GM21576 (cell line): ENCODE data around the gene ATP6V0D1.
"Not testable (repeated sequence)": the region's sequence is repeated elsewhere in the genome, so short reads cannot be mapped to it uniquely, and the experiment has no call there.

Source experiments
- ATAC-seq: cut with Tn5 transposase; IDR thresholded peaks from one replicate; pipeline ENCODE4 v1.9.1; 2021; ENCODE audit warnings: mild to moderate bottlenecking, moderate library complexity; ENCODE audit not compliant: unreplicated experiment

ATP6V0D1 gene

DNA sequence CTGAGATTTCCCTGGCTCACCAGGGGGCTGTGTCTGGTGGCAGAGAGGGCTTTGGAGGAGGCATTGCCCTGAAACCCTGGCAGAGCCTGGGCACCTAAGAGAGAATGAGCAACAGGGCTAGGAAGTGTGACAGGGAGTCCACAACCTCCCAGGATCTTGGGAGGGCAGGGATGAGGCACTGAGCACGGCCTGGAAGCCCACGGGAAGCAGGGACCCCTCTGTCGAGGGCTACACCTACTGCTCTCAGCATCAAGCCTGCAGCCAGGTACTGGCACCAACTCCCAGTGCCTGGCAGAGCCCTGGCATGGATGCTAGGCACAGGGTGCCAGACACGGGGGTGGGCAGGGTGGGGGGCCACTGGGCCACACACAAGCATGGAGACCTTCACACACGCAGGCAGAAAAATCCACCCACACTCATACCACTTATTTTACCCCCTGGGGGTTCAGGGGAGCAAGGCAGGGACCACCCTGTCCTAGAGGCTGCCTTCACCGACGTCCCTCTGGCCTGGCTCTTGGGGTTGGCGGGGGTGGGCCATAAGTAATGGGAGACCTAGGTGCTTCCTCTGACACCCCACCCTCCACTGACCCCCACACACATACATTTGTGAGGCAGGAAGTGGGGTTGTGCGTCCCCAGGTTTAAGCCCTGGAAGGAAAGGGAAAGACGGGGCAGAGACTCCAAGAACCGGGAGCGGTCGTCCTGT, 51.0 kb downstream of the ATP6V0D1 start:
- ATAC-seq = no peak

DNA sequence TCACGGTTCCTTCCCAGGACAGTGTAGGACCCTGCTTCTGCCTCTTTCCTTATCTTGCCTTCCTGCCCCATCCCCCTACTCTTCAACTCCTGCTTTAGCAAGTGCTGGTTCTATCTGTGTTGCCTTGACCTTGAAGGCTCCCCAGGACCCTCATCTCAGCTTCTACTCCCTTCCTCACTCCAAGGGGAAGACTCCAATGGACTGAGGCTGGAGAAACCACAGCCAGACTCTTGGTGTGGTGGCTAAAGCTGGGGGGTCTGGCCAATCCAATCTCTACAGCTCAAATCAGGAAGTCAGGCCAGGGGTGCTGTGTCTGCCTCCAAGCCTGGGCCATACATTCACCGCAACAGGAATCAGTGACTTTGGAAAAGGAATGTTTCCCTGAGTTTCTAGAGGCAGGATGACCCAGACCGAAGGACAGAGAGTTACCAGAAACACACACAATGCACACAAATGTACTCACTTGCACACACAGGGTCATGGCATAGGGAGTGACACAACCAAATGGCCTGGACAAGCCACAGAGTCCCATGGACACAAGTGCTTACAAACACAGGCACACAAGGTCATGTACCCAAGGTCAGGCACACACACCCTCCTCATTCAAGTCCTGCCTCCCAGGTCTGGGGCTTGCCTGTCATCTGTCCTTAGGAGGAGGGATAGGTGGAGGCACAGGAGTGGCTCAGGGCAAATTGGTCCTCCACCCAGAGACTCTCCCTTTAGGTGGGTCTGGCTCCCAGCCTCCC, 51.7 kb downstream of the ATP6V0D1 start:
- no peak for ATAC-seq

DNA sequence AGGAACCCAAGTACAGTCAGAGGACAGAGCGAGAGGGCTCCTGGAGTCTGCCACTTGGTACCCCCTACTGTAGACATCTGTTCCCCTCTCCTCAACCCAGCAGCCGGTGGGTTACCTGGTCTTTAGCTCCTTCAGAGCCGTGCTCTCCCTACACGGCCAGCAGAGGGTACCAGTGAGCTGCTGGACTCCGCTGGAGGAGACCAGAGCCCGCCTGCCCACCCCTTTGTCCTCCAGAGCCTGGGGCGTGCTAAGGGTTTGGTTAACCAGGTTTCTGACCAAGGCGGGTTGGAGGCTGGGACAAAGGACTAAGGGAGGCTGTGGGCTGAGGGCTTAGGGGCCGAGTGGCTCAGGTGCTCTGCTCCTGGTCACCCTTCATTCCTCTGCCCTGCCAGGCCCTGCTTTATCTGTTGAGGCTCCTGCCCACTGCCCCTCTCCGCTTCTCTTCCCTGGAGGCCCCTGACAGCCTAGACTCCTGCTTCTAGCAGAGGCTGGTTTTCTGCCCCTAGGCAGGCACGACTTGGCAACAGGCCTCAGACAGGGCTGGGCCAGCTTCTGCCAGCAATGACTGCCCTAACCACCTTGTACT, 52.7 kb downstream of the ATP6V0D1 start:
- no peak for ATAC-seq

DNA sequence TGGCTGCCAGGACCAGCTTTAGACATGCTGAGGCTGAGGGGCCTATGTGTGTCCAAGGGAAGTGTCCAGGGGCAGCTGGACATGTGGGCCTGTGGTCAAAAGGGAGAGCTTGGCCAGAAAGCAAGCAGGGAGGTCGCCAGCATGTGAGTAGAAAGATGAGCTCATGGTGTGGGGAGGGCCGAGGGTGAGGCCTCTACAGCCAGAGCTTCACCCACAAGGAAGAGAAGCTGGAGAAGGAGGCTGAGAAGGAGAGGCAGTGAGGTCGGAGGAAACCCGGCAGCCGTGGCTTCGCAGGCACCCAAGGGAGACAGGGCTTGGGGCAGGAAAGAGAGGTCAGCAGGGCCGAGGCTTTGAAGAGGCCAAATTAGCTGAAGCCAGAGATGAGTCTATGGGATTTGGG, 54.0 kb downstream of the ATP6V0D1 start:
- no peak for ATAC-seq

DNA sequence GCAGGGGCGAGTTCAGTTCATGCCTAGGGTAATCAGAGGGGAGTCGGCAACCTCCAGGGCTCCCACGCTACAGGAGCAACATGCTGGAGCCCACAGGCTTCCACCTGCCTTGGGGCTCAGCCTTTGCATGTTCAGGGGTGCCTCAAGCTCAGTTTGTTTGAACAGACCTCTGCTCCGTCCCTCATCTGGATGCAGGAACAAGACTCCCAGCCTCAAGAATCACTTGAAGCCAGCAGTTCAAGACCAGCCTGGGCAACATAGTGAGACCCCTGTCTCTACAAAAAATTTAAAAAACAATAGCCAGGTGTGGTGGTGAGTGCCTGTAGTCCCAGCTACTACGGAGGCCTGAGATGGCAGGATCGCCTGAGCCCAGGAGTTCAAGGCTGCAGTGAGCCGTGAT, 54.9 kb downstream of the ATP6V0D1 start:
- no peak for ATAC-seq

DNA sequence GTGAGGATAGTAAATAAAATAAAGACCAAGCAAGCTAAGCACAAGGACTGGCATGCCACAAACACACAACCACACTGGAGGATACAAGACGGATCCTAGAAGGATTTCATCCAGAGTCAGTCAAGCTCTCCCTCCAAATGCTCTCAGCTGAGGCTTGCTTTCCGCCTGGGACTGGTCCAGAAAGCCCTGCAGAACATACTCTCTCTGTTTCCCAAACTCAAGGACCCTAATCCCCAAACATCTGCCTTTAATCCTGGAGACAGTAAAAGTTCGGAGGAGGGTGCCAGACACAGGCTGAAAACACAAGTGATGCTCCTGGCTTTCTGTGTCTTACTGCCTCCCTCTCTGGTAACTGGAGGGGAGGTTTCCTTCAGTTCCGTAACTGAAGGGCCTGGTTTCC, 55.4 kb downstream of the ATP6V0D1 start:
- no peak for ATAC-seq

DNA sequence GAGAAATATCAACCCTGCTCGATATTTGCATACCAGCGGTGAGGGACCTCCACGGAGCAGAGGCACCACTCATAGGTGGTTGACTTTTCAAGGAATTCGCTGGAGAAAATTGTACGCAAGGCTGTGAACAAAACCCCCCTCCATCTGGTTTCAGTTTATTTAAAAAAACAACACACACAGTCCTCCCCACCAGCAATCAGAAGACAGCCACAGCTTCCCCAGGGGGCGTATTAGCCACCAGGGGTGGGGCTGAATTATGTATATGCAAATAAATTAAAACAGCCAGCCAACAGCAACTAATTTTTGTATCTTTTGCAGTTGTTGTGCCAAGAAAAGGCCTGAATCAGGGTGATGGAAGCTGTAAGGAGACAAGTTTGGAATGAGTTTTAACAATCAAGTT, 55.9 kb downstream of the ATP6V0D1 start:
- ATAC-seq = no peak

DNA sequence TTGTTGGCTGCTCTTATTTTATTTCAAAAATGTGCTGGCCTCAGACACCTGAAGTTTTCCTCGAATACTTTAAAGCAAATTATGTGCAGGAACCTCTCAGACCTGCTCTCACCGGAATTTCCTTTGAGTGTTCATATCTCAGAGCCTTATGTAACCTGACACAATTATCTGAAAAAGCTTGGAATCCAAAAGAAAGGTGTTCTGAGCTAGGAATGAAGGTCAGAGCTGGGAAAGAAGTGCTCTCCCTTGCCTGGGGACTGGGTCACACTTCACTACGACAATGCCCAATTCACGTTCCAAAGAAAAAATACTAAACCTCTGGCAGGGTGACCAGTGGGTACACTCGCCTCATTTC, 56.7 kb downstream of the ATP6V0D1 start:
- no peak for ATAC-seq

DNA sequence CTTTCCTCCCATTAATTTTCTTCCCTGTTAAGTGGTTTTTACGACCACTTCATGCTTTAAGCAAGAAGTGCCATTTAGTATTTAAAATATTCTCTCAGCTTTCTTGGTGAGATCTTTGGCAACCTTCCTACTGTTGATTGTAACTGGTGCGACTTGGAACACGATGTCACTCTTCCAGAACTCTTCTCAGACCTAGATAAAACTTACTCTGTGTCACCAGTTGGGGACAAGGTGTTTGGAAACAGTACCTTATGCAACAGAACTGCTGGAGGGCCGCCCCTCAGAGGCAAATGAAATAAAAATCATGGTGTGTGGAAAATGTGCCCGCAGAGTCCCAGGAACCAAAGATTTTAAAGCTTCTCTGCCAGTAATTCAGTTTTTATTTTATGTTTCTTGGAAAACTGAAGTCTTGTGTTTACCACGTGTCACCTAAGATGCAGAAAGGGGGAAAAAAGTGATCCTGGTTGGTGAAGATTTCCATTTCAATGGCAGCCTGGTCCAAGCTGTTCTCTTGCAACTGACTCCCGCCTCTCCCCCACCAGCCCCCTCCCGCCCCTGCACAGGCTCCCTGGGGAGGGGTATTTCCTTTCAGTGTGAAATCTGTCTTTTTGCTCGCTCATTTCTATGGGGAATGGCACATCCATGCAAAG, 57.2 kb downstream of the ATP6V0D1 start:
- ATAC-seq = no peak

DNA sequence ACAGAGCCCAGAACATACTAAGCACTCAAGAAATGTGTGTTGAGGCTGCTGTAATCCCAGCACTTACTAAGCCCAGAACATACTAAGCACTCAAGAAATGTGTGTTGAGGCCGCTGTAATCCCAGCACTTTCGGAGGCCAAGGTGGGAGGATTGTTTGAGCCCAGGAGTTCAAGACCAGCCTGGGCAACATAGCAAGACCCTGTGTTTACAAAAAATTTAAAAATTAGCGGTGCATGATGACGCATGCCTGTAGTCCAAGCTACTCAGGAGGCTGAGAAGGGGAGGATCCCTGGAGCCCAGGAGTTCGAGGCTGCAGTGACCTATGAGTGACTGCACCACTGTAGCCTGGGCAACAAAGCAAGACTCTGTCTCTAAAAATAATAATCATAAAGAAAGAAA, 57.9 kb downstream of the ATP6V0D1 start:
- no peak for ATAC-seq

DNA sequence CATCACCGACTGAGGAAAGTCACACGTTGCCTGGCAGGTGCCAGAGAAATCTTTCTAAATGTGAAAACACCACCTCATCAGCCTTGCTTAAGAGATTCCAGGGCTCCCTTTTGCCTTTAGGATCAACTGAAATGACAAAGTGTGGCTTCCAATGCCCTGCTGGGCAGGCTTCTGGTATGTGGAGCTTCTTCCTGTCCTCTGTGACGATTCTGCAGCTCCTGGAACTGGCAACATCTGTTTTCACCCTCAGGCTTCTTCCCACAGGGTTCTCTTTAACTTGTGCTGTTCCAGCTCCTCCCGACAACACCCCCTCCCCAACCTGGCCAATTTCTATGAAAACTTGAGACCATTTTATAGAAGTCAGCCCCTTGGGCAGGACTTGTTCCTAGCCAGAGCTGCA, 59.9 kb downstream of the ATP6V0D1 start:
- no peak for ATAC-seq

DNA sequence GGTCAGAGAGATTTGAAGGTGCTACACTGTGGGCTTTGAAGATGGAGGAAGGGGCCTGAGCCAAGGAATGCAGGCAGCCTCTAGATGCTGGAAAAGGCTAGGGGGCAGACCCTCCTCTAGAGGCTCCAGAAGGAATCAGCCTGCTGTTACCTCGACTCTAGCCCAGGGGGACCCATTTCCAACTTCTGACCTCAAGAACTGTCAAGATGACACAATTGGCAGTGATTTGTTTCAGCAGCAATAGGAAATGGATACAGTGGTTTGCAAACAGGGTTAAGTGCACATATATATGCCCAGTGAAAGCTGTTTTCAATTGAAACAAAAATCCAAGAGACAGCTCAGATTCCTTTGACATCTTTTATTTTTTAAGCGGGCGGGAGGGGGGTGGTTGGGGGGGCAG, 61.0 kb downstream of the ATP6V0D1 start:
- ATAC-seq = no peak

DNA sequence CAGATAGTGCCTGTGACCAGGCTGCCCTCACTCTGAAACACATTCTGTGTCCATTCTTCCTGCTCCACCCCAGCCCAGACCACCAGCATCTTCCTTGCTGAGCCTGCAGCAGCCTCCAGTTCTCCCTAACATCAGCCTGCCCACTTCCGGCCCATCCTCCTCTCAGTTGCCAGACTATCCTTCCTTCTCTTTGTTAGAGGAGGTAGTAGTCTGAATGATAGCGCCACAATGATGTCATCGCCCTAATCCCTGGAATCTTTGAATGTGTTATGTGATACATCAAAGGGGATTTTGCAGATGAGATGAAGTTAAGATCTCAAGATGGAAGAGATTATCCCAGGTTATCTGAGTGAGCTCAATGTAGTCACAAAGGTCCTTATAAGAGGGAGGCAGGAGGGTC, 61.5 kb downstream of the ATP6V0D1 start:
- ATAC-seq = no peak

DNA sequence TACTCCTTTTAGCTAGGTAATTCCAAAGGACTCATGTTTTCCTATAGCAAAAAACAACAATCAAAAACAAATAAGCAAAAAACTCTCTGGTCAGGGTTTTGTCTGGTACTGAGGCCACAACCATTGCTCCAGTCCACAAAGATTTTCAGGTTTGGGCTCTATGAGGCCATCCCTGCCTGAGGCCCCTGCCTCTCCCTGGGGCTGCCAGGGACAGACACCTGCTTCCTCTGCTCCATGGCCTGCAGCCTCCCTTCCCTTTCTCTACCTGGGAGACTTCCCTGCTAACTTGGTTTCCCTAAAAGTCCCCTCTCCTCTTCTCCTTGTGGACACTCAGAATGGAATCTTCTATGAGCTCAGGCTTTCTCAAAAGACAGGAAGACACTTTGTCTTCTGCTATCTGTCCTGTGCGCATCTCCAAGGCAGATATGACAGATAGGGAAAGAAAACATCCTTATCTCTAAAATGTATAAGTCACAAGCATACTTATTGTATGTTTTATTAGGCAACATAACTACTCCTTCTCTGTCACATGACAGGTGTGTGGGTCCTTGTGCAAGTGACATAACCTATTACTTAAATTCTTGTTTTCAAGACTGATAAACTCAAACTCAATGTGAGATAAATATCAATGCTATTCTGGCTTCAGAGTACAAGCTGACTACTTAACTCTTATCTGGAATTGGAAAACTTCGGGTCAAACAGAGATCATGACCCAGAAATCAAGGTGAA, 63.5 kb downstream of the ATP6V0D1 start:
- ATAC-seq = no peak

DNA sequence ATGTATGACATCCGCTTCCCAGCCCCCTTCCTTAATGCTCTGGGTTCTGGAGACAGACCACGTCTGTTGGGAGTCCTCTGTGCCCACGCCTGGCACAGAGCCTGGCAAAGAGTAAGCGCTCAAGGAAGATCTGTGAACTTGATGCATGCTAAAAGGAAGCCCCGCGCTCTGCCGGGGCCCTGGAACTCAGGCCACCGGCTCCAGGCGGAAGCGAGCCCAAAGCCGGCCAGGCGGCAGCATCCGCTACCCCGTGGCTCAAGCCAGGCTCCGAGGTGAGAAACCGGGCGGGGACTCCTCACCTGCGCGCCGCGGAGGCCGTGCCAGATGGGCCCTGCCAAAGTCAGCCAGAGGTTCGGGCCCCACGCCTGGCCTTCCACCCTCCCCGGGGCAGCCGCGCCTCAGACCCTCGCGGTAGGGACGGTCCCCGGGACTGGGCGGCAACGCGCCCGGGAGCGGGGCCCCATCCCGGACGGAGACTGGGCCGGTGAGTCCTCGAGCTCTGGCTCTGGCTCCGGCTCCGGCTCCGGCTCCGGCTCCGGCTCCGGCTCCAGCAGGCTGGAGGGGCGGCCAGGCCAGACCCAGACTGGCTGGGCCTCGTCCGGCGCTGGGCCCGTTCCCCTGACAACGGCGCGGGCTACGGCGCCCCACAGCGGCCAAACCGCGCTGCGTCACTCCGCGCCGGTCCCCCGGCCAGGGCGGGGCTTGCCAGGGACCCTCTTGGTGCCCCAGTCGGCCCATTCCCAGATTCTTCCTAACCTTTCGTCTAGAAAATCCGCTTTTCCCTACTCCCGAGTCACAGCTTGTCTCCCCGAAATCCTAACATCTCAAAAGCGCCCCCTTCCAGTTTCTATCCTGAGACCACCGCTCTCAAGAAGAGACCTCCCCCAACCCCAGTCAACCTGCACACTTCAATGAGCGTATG, 64.8 kb downstream of the ATP6V0D1 start, which contains the start of gene ZDHHC1:
Gene ZDHHC1, minus strand, starts transcription at position 606 of the 922 bp plus-strand sequence. CDS start 8,702 bp downstream, outside the sequence.
- peak; percentile 58 for ATAC-seq

DNA sequence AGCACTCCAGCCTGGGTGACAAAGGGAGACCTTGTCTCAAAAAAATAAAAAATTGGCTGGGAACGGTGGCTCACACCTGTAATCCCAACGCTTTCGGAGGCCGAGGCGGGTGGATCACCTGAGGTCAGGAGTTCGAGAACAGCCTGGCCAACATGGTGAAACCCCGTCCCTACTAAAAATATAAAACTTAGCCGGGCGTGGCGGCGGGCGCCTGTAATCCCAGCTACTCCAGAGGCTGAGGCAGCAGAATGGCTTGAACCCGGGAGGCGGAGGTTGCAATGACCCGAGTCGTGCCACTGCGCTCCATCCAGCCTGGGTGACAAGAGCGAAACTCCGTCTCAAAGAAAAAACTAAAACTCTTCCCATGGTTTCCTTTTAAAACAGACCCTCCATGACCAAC, 65.5 kb downstream of the ATP6V0D1 start:
- not testable (repeated sequence) for ATAC-seq

DNA sequence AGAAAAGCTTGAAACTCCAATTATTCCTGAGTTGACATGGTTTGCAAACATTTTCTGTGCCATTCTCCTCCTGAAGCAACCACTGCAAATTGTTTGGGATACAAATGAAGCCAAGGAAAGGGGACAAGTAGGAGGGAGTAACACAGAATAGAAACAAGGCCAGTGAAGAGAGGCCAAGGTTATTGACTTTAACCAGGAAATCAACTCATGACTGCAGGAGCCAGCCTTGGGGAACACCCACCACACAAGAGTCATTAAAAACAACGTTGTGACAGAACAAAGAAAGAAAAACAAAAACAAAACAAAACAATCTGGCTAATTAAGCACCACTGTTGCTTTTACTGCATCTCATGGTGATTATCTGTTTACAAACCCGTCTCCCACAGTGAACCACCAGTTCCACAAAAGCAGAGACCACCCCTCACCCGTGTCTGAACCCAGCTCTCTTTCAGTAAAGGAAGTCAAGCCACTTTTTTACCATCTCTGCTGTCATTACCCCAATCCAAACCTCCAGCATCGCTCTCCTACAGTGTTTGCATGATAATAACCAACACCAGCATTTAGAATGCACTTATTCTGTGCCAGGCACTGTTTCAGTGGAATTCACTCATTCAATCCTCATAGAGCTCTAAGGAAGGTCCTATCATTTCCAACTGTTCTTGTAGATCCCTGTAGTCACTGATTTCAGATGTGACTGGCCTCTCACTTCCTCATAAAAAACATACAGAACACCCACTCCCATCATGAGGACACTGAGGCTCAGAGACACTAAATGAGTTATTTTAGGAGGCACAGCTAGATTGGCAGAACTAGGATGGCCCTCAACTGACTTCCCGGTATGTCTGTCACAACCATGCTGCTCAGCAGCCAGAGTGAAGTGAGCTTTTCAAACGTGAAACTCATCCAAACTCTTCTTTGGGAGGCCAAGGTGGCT, 66.7 kb downstream of the ATP6V0D1 start:
- ATAC-seq = no peak

DNA sequence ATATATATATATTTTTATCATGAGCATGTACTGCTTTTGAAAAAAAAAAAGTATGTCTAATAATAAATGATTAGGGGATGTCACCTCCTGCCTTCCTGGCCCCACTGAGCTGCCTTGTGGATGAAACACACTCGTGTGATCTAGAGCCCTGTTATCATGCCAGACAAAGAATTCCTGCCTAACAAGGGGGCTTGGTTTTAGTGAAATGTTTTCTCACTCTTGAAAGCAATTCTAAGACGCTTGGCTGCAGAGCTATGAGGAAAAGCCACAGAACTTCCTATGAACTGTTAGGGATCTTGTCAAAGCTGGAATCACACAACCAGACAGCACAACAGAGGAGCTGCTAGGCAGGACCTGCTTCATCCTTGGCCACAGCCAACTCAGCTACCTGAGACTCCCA, 68.7 kb downstream of the ATP6V0D1 start:
- no peak for ATAC-seq

DNA sequence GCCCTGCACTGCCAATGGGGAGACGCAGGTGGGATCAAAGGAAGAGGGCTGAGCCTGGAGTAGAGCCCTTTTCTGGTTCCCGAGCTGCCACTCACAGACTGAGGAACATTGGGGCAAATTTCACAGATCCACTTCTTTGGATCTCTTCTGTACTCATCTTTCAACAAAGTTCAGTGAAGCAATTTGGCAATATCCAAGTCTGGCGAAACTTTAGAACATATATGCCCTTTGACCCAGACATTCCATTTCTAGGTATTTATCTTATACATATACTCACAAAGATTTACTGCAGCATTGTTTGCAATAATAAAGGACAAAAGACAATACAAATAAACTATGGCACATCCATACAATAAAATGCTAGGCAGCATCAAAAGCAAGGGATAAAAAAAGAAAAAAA, 69.6 kb downstream of the ATP6V0D1 start:
- no peak for ATAC-seq
